K562 (cell line): ENCODE results near the gene CFAP73.

Experiments used
- ETV6 ChIP-seq, 3 experiments: fragments of 150-350 bp in 1 of 3; sonication (generic) in 1 of 3; formaldehyde crosslinking in 1 of 3; IDR thresholded peaks; 2 replicates each; pipeline versions ENCODE4 v1.6.1 to v1.8.0; 2014 to 2022; ENCODE audit warnings: borderline replicate concordance in 2 of 3, low read depth in 2 of 3, antibody characterized with exemption in 1 of 3, low read length in 1 of 3, mild to moderate bottlenecking in 1 of 3, missing genetic modification reagents in 1 of 3
- POLR2B ChIP-seq: fragments of 450-650 bp; IDR thresholded peaks from 2 replicates; pipeline ENCODE4 v1.6.1; 2018; ENCODE audit warnings: low read depth; ENCODE audit not compliant: partially characterized antibody
- SAFB2 ChIP-seq: fragments of 200-400 bp; formaldehyde crosslinking; IDR thresholded peaks from 2 replicates; pipeline ENCODE4 v1.6.1; 2018; ENCODE audit warnings: borderline replicate concordance, low read length, low read depth, moderate library complexity; ENCODE audit not compliant: severe bottlenecking
- SP1 ChIP-seq: sonication (generic); formaldehyde crosslinking; IDR thresholded peaks from 2 replicates; pipeline ENCODE4 v1.8.1; 2022; ENCODE audit warnings: mild to moderate bottlenecking, missing genetic modification reagents
- SPI1 ChIP-seq: IDR thresholded peaks from 2 replicates; pipeline ENCODE4 v1.6.1; 2011; ENCODE audit warnings: low read depth, low read length, control low read depth, borderline replicate concordance
- TBL1XR1 ChIP-seq, 2 experiments: IDR thresholded peaks; 2 replicates each; pipeline ENCODE4 v1.6.1; 2012; ENCODE audit warnings: improper control_type of control experiment in 2 of 2, low read length in 2 of 2, mild to moderate bottlenecking in 1 of 2

DNA sequence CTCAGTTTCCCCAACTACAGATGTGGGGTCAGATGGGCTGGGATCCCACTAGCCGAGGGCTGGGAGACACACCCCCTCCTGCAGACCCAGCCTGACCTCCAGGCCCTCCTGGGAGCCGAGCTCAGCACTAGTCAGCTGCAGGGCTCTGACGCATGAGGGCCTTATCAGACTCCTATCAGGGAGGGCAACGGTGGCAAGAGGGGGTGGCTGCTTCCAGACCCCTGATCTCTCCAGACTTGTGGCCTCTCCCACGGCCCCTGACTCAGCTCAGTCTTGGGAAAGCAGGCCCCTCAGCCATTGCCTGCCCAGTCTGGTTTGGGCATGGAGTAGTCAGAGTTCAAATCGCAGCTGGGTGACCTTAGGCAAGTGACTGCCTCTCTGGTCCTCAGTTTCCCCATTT, 16.5 kb upstream of the CFAP73 start:
- no peak for TF ChIP-seq SPI1
- no peak for TF ChIP-seq POLR2B
- no peak for TF ChIP-seq ETV6 (IDR thresholded peaks at IDR 0.05; ENCODE audit: borderline replicate concordance in 1 of 2, low read depth in 2 of 2, low read length in 1 of 2)
- TF ChIP-seq ETV6 (CRISPR knock-in tag; IDR thresholded peaks at IDR 0.05; ENCODE audit: borderline replicate concordance) = no peak
- no peak for TF ChIP-seq TBL1XR1 (IDR thresholded peaks at IDR 0.05; ENCODE audit: low read length in 2 of 2)
- no peak for TF ChIP-seq SP1 (CRISPR knock-in tag)
- no peak for TF ChIP-seq SAFB2
